HEK293 (cell line): Measurements from ENCODE around the gene PHF20.

Experiments
- CTCF ChIA-PET: fragments of 350-600 bp; formaldehyde crosslinking; extraction: SDS; loops from one replicate; lab custom pipeline; 2021; ENCODE audit warnings: antibody characterized with exemption; lab: Yijun Ruan, JAX
- POLR2A ChIA-PET: fragments of 300-600 bp; formaldehyde crosslinking; extraction: SDS; loops from one replicate; lab custom pipeline; 2020; ENCODE audit warnings: antibody characterized with exemption, inconsistent platforms; lab: Yijun Ruan, JAX
- H3K27ac ChIP-seq: fragments of 200-500 bp; sonication (Bioruptor generic); 2 replicates; pipeline ENCODE4 v1.5.1; 2014; ENCODE audit warnings: low read depth, low read length, control low read depth, inconsistent platforms; ENCODE audit errors: extremely low read depth
- H3K36me3 ChIP-seq, 2 experiments: fragments of 200-500 bp in 1 of 2; sonication (Bioruptor generic) in 1 of 2; 1 replicate in 1 of 2; 2 replicates in 1 of 2; pipeline ENCODE4 v1.5.1; 2014 to 2017; ENCODE audit warnings: inconsistent platforms in 2 of 2, low read length in 2 of 2; ENCODE audit not compliant: control insufficient read depth in 2 of 2, insufficient read depth in 1 of 2
- H3K4me1 ChIP-seq: fragments of 200-500 bp; sonication (Bioruptor generic); 2 replicates; pipeline ENCODE4 v1.5.1; 2014; ENCODE audit warnings: mild to moderate bottlenecking, low read length, inconsistent platforms; ENCODE audit not compliant: control insufficient read depth, insufficient read depth
- H3K4me3 ChIP-seq: 2 replicates; pipeline ENCODE4 v1.5.1; 2011; ENCODE audit warnings: low read depth, mild to moderate bottlenecking, control low read depth, low read length, moderate library complexity
- H3K9me3 ChIP-seq: fragments of 200-500 bp; sonication (Bioruptor generic); 2 replicates; pipeline ENCODE4 v1.5.1; 2014; ENCODE audit warnings: low read depth, low read length, inconsistent platforms; ENCODE audit not compliant: control insufficient read depth, insufficient read depth
- HIC1 ChIP-seq: fragments of 450-650 bp; formaldehyde crosslinking; IDR thresholded peaks from 2 replicates; pipeline ENCODE4 v1.5.1; 2016; ENCODE audit warnings: missing biosample characterization, missing genetic modification characterization
- PRDM1 ChIP-seq: fragments of 450-650 bp; formaldehyde crosslinking; IDR thresholded peaks from 2 replicates; pipeline ENCODE4; 2016; ENCODE audit warnings: missing biosample characterization, missing genetic modification characterization
- SP7 ChIP-seq: fragments of 450-650 bp; formaldehyde crosslinking; IDR thresholded peaks from 2 replicates; pipeline ENCODE4 v1.5.1; 2016; ENCODE audit warnings: missing biosample characterization, missing genetic modification characterization
- ZFP37 ChIP-seq: fragments of 450-650 bp; formaldehyde crosslinking; IDR thresholded peaks from 2 replicates; pipeline ENCODE4 v1.5.1; 2016; ENCODE audit warnings: missing biosample characterization, missing genetic modification characterization
- ZNF10 ChIP-seq: fragments of 450-650 bp; formaldehyde crosslinking; IDR thresholded peaks from 2 replicates; pipeline ENCODE4 v1.5.1; 2017; ENCODE audit warnings: missing biosample characterization, missing genetic modification characterization
- ZNF121 ChIP-seq: fragments of 450-650 bp; formaldehyde crosslinking; IDR thresholded peaks from 2 replicates; pipeline ENCODE4 v1.5.1; 2016; ENCODE audit warnings: missing biosample characterization, missing genetic modification characterization
- ZNF248 ChIP-seq: fragments of 450-650 bp; formaldehyde crosslinking; IDR thresholded peaks from 2 replicates; pipeline ENCODE4 v1.5.1; 2017; ENCODE audit warnings: missing biosample characterization, missing genetic modification characterization
- ZNF341 ChIP-seq: fragments of 450-650 bp; formaldehyde crosslinking; IDR thresholded peaks from 2 replicates; pipeline ENCODE4; 2016; ENCODE audit warnings: low read depth, missing biosample characterization, missing genetic modification characterization
- ZNF501 ChIP-seq: fragments of 450-650 bp; formaldehyde crosslinking; IDR thresholded peaks from 2 replicates; pipeline ENCODE4 v1.5.1; 2016; ENCODE audit warnings: missing biosample characterization, missing genetic modification characterization
- ZNF530 ChIP-seq: fragments of 450-650 bp; formaldehyde crosslinking; IDR thresholded peaks from 2 replicates; pipeline ENCODE4 v1.5.1; 2016; ENCODE audit warnings: low read depth, missing biosample characterization, missing genetic modification characterization
- ZNF571 ChIP-seq: fragments of 450-650 bp; formaldehyde crosslinking; IDR thresholded peaks from 2 replicates; pipeline ENCODE4 v1.5.0; 2017; ENCODE audit warnings: missing biosample characterization, missing genetic modification characterization
- ZNF629 ChIP-seq: fragments of 450-650 bp; formaldehyde crosslinking; IDR thresholded peaks from 2 replicates; pipeline ENCODE4 v1.5.1; 2017; ENCODE audit warnings: missing biosample characterization, missing genetic modification characterization
- ZNF707 ChIP-seq: fragments of 450-650 bp; formaldehyde crosslinking; IDR thresholded peaks from 2 replicates; pipeline ENCODE4 v1.5.1; 2016; ENCODE audit warnings: missing biosample characterization, missing genetic modification characterization
- ZNF785 ChIP-seq: fragments of 450-650 bp; formaldehyde crosslinking; IDR thresholded peaks from 2 replicates; pipeline ENCODE4 v1.5.1; 2016; ENCODE audit warnings: missing biosample characterization, missing genetic modification characterization
- TF ChIP-seq, protein P1 (sequence below): fragments of 450-650 bp; formaldehyde crosslinking; IDR thresholded peaks from 2 replicates; pipeline ENCODE4 v1.5.1; 2017; ENCODE audit warnings: missing biosample characterization, missing genetic modification characterization
- TF ChIP-seq, protein P2 (sequence below): fragments of 450-650 bp; formaldehyde crosslinking; IDR thresholded peaks from 2 replicates; pipeline ENCODE4 v1.5.1; 2017; ENCODE audit warnings: missing biosample characterization, missing genetic modification characterization
- TF ChIP-seq, protein P3 (sequence below): IDR thresholded peaks from 2 replicates; pipeline ENCODE4 v1.6.1; 2011; ENCODE audit warnings: mild to moderate bottlenecking, low read depth, low read length, borderline replicate concordance

The PHF20 gene

GRCh38 chr20:35807877-35808276, 36.1 kb downstream of the PHF20 start:
- Histone ChIP-seq H3K4me3 (no peak overlapping the region), H3K4me1 (no peaks in the 10 kb centered on the region), H3K9me3 (no peaks in the 10 kb centered on the region), H3K36me3 (peaks cover 4 to 13% of the 10 kb centered on the region in 2 experiments; a peak in 2 of 3 replicates), H3K27ac (no peak overlapping the region)
- TF ChIP-seq ZNF785: no peak
- TF ChIP-seq PRDM1: 0 out of 2 replicates have a peak, but pooled peaks have one; percentile 28
- no peak for TF ChIP-seq ZNF10
- TF ChIP-seq ZNF248 (tag by site-specific recombination): no peak
- TF ChIP-seq ZNF341 (tag by site-specific recombination): no peak
- TF ChIP-seq, protein P1, sequence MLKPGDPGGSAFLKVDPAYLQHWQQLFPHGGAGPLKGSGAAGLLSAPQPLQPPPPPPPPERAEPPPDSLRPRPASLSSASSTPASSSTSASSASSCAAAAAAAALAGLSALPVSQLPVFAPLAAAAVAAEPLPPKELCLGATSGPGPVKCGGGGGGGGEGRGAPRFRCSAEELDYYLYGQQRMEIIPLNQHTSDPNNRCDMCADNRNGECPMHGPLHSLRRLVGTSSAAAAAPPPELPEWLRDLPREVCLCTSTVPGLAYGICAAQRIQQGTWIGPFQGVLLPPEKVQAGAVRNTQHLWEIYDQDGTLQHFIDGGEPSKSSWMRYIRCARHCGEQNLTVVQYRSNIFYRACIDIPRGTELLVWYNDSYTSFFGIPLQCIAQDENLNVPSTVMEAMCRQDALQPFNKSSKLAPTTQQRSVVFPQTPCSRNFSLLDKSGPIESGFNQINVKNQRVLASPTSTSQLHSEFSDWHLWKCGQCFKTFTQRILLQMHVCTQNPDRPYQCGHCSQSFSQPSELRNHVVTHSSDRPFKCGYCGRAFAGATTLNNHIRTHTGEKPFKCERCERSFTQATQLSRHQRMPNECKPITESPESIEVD: no peak
- CTCF ChIA-PET: no interaction called here
- POLR2A ChIA-PET: no interaction called here

DNA sequence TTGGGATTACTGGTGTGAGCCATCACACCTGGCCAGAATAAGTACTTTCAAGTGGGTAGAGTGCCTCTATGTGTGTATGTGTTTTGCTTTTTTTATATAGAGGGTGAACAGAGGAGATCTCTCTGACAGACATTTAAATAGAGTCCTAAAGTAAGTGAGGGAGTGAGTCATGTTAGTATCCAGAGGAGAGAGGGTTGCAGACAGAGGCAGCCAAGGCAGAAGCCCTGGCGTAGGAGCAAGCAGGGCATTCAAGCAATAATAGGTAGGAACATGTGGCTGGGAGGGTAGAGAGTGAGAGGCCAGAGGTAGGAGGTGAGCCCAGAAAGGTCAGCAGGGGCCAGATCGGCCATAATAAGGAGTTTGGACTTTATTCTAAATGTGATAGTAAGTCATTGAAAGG, 48.9 kb downstream of the PHF20 start:
- H3K4me3 ChIP-seq: no peak overlapping the region
- H3K36me3 ChIP-seq: no peaks in the 10 kb centered on the region; a peak in 1 of 3 replicates
- ChIA-PET CTCF (interaction anchor here (0.7 kb wide), 1 partner anchor 63 kb away, joined by 5 read pairs; no protein-coding TSS in a partner anchor), POLR2A (no interaction called here)
- no peaks in the 10 kb centered on the region for H3K9me3 ChIP-seq
- no peaks in the 10 kb centered on the region for H3K4me1 ChIP-seq
- no peak overlapping the region for H3K27ac ChIP-seq
- TF ChIP-seq ZNF341 (tag by site-specific recombination): no peak
- no peak for TF ChIP-seq ZNF501
- TF ChIP-seq ZNF707 (tag by site-specific recombination): no peak
- TF ChIP-seq ZNF530 (tag by site-specific recombination): no peak
- no peak for TF ChIP-seq ZNF121
- TF ChIP-seq, protein P2, sequence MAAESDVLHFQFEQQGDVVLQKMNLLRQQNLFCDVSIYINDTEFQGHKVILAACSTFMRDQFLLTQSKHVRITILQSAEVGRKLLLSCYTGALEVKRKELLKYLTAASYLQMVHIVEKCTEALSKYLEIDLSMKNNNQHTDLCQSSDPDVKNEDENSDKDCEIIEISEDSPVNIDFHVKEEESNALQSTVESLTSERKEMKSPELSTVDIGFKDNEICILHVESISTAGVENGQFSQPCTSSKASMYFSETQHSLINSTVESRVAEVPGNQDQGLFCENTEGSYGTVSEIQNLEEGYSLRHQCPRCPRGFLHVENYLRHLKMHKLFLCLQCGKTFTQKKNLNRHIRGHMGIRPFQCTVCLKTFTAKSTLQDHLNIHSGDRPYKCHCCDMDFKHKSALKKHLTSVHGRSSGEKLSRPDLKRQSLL (tag by site-specific recombination): no peak

GRCh38 chr20:35821807-35822242, 50.0 kb downstream of the PHF20 start:
- no peaks in the 10 kb centered on the region for H3K9me3 ChIP-seq
- H3K4me1 ChIP-seq: no peaks in the 10 kb centered on the region
- TF ChIP-seq SP7 (peak; percentile 49; the same call in 1 of the 2 replicates), HIC1 (peak; percentile 53; the same call in 1 of the 2 replicates), ZFP37 (0 out of 2 replicates have a peak, but pooled peaks have one; percentile 21), ZNF629 (tag by site-specific recombination) (0 out of 2 replicates have a peak, but pooled peaks have one; percentile 15), ZNF571 (tag by site-specific recombination) (no peak)
- TF ChIP-seq, protein P3, sequence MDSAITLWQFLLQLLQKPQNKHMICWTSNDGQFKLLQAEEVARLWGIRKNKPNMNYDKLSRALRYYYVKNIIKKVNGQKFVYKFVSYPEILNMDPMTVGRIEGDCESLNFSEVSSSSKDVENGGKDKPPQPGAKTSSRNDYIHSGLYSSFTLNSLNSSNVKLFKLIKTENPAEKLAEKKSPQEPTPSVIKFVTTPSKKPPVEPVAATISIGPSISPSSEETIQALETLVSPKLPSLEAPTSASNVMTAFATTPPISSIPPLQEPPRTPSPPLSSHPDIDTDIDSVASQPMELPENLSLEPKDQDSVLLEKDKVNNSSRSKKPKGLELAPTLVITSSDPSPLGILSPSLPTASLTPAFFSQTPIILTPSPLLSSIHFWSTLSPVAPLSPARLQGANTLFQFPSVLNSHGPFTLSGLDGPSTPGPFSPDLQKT: no peak
- no peak overlapping the region for H3K4me3 ChIP-seq
- ChIA-PET POLR2A (interaction anchor here (0.8 to 1.0 kb wide), 2 partner anchors 49 to 79 kb away, joined by 3 read pairs; partner anchors contain the start of genes PHF20 and RBM39), CTCF (interaction anchor here (0.5 to 0.9 kb wide), 2 partner anchors 43 to 605 kb away, joined by 3 to 4 read pairs; no protein-coding TSS in a partner anchor)
- no peaks in the 10 kb centered on the region; a peak in 1 of 3 replicates for H3K36me3 ChIP-seq
- no peak overlapping the region for H3K27ac ChIP-seq
